K562 (cell line): Measurements from ENCODE around the gene TRMT2B.

Experiments
- EP300 ChIP-seq: IDR thresholded peaks from 2 replicates; pipeline ENCODE4 v1.6.1; 2012; ENCODE audit warnings: low read length, improper control_type of control experiment
- MED1 ChIP-seq: sonication (generic); formaldehyde crosslinking; IDR thresholded peaks from 2 replicates; pipeline ENCODE4 v1.8.1; 2023; ENCODE audit warnings: missing genetic modification reagents, borderline replicate concordance
- ZNF124 ChIP-seq: sonication (generic); formaldehyde crosslinking; IDR thresholded peaks from 2 replicates; pipeline ENCODE4 v1.8.1; 2022; ENCODE audit warnings: missing genetic modification reagents
- TF ChIP-seq, protein P1 (sequence below), 3 experiments: IDR thresholded peaks in 2 of 3; conservative IDR thresholded peaks in 1 of 3; 2 replicates each; pipeline ENCODE4 v1.5.1; 2011 to 2012; ENCODE audit warnings: low read length in 3 of 3, mild to moderate bottlenecking in 3 of 3, control low read depth in 2 of 3, improper control_type of control experiment in 1 of 3, inconsistent platforms in 1 of 3, low read depth in 1 of 3, mixed read lengths in 1 of 3, moderate library complexity in 1 of 3; ENCODE audit not compliant: insufficient read depth in 2 of 3

DNA sequence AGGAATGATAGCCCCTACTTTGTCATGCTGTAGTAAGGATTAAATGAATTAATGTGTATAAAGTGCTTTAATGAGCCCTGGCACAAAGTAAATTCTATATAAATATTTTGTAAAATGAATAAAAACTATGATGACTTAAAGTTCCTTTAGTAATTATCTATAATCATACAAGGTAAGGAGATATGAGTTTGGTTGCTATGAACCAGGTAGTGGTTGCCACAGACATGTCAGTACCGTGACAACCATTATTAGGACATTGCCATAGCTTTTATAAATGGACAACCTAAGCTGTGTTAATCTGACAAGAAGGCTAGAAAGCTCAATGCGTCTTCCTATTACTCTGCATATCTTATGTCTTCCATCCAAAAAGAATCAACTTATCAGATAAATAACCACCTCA is 82.5 kb downstream of the TRMT2B start, which contains the start of gene ARL13A:
- TF ChIP-seq, protein P1, sequence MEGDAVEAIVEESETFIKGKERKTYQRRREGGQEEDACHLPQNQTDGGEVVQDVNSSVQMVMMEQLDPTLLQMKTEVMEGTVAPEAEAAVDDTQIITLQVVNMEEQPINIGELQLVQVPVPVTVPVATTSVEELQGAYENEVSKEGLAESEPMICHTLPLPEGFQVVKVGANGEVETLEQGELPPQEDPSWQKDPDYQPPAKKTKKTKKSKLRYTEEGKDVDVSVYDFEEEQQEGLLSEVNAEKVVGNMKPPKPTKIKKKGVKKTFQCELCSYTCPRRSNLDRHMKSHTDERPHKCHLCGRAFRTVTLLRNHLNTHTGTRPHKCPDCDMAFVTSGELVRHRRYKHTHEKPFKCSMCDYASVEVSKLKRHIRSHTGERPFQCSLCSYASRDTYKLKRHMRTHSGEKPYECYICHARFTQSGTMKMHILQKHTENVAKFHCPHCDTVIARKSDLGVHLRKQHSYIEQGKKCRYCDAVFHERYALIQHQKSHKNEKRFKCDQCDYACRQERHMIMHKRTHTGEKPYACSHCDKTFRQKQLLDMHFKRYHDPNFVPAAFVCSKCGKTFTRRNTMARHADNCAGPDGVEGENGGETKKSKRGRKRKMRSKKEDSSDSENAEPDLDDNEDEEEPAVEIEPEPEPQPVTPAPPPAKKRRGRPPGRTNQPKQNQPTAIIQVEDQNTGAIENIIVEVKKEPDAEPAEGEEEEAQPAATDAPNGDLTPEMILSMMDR (IDR thresholded peaks at IDR 0.05 in 2 of 3, conservative IDR thresholded peaks at IDR 0.05 in 1 of 3; ENCODE audit: insufficient read depth in 2 of 3, low read depth in 1 of 3, low read length in 3 of 3): no peak
- no peak for TF ChIP-seq EP300
- TF ChIP-seq ZNF124: no peak
- no peak for TF ChIP-seq MED1 (CRISPR knock-in tag)
